SK-N-DZ (cell line): ENCODE results near the gene NNMT.
"Not testable (repeated sequence)": the region's sequence is repeated elsewhere in the genome, so short reads cannot be mapped to it uniquely, and the experiment has no call there.

Experiments
- DNase-seq: peaks from one replicate; pipeline ENCODE4 v3.0.0-alpha.2; 2015; ENCODE audit warnings: low spot score

The NNMT gene

GRCh38 chr11:114307524-114308203, 11.5 kb downstream of the NNMT start:
- no peak for DNase-seq

- DNase-seq = no peak
Observed at GRCh38 chr11:114308689-114309089, 12.5 kb downstream of the NNMT start.

GRCh38 chr11:114309517-114309916, 13.3 kb downstream of the NNMT start:
- DNase-seq = no peak

GRCh38 chr11:114310095-114310494, 13.9 kb downstream of the NNMT start:
- DNase-seq = no peak

- no peak for DNase-seq
Observed at GRCh38 chr11:114311946-114312345, 15.7 kb downstream of the NNMT start.

- DNase-seq = no peak
Observed at GRCh38 chr11:114314096-114314495, 17.9 kb downstream of the NNMT start.

GRCh38 chr11:114315749-114316368, 19.7 kb downstream of the NNMT start:
- no peak for DNase-seq

GRCh38 chr11:114316980-114317786, 21.0 kb downstream of the NNMT start:
- DNase-seq = no peak

GRCh38 chr11:114317787-114318137, 21.6 kb downstream of the NNMT start:
- peak; percentile 6 for DNase-seq

- DNase-seq = no peak
Observed at GRCh38 chr11:114318361-114318760, 22.2 kb downstream of the NNMT start.

- DNase-seq = no peak
Observed at GRCh38 chr11:114319716-114320328, 23.6 kb downstream of the NNMT start.

- DNase-seq = no peak
Observed at GRCh38 chr11:114321621-114322257, 25.5 kb downstream of the NNMT start.

GRCh38 chr11:114322934-114323333, 26.7 kb downstream of the NNMT start:
- DNase-seq = no peak

GRCh38 chr11:114326151-114326550, 30.0 kb downstream of the NNMT start:
- no peak for DNase-seq

- no peak for DNase-seq
Observed at GRCh38 chr11:114326776-114327175, 30.6 kb downstream of the NNMT start.

- no peak for DNase-seq
Observed at GRCh38 chr11:114330373-114330772, 34.2 kb downstream of the NNMT start.

GRCh38 chr11:114340311-114341131, 44.3 kb downstream of the NNMT start:
- DNase-seq = peak; percentile 43

GRCh38 chr11:114341667-114342066, 45.5 kb downstream of the NNMT start:
- not testable (repeated sequence) for DNase-seq

- DNase-seq = no peak
Observed at GRCh38 chr11:114342476-114342875, 46.3 kb downstream of the NNMT start.

GRCh38 chr11:114343020-114343419, 46.8 kb downstream of the NNMT start:
- DNase-seq = no peak

GRCh38 chr11:114343493-114343892, 47.3 kb downstream of the NNMT start:
- no peak for DNase-seq
